ENCODE data around the gene FBN1.

Gene FBN1

DNA sequence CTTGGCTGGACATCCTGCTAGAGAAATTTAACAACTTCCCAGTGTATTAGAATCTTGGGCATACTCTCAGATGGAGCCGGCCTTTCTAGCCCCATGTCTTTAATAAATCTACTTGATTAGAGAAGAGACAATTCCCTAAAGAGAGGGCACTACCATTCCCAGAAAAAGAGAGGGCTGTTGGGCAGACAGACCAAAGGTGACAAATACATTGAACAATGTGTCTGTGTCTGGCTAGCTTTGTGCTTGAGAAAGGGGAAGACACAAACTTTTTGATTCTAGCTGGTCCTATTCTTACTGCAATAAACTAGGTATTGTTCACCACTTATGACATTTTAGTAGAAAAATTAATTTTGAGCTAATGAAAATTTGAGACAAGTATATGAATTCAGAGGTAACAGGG lies 256.6 kb downstream of the FBN1 start:
- no peak for TF ChIP-seq Cebpa-rat (IDR thresholded peaks at IDR 0.05)
- Histone ChIP-seq H3K27me3 (no peaks in the 10 kb centered on the region), H3K9ac (no peak overlapping the region), H3K4me2 (no peak overlapping the region), H3K27ac (no peak overlapping the region), H3K36me3 (no peaks in the 10 kb centered on the region), H3K4me1 (peaks cover 13% of the 10 kb centered on the region), H4K20me1 (no peaks in the 10 kb centered on the region), H3K4me3 (no peak overlapping the region), H3K9me3 (no peaks in the 10 kb centered on the region)

DNA sequence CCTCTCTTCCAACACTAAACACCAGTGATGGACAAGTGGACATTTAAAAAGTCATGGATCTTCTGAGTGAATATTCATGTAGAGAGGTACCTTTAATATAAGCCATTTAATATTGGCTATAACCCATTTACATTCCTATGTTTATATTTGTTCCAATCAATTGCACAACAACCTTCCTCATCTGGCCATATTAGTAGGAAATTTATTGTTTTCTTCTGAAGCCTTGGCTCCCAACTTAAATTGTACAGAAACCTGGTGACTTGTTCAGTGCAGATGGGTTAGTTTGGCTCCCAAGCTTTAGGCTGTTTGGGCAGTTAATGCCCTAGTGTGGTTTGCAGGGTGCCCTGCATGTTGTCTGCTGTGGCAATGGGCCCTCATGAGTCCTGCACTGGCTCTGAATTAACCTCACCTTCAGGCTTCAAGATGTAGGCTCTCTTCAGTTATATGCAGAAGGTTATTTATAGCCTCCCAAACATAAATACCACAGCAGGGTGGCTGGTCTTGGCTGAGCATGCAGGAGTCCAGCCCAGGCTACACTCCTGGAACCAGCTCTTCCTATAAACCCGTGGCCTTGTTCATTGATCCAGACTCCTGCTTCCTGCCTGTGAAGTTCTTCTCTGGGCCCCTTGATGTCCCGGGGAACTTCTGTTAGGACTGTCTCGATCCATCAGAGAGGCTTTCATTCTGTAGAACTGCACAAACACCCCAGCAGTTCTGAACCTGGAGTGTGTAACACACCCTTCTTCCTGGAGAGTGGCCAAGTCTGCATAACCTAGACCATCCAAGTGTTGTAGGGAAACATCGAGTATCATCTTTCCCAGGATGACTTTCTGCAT lies 257.3 kb downstream of the FBN1 start:
- Histone ChIP-seq H3K4me3 (no peak overlapping the region), H3K4me1 (peaks cover 15% of the 10 kb centered on the region), H3K9me3 (no peaks in the 10 kb centered on the region), H3K9ac (no peak overlapping the region), H3K4me2 (no peak overlapping the region), H3K27me3 (no peaks in the 10 kb centered on the region), H3K36me3 (no peaks in the 10 kb centered on the region), H3K27ac (no peak overlapping the region), H4K20me1 (no peaks in the 10 kb centered on the region)
- TF ChIP-seq Cebpa-rat (IDR thresholded peaks at IDR 0.05) = no peak

DNA sequence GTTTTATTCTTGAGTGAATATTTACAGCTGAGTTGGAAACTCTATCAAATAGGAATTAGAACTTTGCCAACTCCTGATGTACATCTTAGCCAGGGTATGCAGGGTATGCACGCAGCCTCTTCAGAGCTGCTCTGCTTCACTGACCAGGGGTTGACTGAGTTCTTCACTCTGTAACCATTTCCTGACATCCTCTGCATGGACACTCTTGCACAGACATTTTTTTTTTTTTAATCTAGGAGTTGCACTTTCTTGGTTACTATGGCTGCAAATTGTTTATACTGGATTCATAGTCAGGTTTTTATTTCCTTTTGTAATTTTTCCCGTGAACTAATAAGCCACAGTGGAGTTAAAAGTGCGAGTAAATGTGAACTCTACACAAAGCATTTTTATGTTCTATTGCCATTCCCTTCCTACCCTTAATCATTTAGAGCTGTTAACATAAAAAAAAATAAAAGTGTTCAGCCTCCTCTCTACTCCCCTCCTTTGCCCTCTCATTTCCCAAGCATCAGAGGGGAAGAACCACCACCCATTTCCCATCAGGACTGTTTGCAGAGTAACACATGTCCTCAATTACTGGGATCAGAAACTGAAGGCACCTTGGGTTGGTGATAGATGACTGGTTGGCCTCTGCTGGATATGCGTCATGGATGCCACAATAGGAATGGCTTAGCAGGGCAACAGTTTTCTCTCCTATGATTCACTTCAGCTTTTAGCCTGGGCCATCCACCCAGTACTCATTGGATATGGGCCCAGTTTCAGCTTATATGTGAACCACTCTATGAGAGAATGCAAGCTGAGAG lies 260.3 kb downstream of the FBN1 start:
- Histone ChIP-seq H3K4me2 (peak overlapping the region; percentile 17; the same call in 1 of the 2 replicates), H3K27me3 (no peaks in the 10 kb centered on the region), H3K4me1 (peaks cover 32% of the 10 kb centered on the region), H3K4me3 (no peak overlapping the region), H3K27ac (no peak overlapping the region), H4K20me1 (no peaks in the 10 kb centered on the region), H3K9ac (no peak overlapping the region), H3K36me3 (no peaks in the 10 kb centered on the region), H3K9me3 (no peaks in the 10 kb centered on the region)
- TF ChIP-seq Cebpa-rat (IDR thresholded peaks at IDR 0.05) = no peak

DNA sequence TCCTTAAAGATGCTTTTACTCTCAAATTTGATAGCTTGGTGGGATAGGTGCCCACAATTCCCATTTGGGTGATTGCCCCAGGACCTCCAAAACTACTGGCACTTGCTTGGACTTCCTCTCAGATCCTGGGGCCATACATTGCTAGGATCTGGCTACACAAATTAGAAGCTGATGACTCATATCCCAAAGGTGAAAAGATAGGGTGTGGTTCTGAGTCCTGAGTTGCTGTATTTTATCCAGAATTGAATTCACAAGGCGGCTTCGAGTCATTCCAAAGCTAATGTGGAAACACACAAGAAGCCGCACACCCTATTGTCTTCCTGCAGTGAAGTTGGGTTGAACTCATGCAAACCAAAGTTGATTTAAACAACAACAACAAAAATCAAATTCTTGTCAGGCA lies 260.9 kb downstream of the FBN1 start:
- H3K4me3 ChIP-seq = no peak overlapping the region

DNA sequence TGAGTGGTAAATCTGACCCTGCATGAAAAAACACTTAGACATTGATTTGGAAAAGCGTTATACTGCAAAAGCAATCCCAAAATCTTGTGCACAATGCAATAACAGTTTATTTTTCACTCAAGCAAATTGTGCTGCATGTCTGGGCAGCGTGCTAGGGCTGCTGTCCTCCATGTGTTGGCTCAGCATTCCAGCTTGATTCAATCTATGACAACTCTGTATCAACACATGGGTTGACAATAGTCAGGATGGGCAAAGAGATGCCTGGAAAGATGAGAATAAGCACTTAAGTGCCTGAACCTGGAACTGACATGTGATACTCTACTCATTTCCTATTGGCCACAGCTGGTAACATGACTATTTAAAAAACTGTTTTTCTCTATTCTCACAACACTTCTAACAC lies 262.5 kb downstream of the FBN1 start:
- Histone ChIP-seq H3K9me3 (0 out of 2 replicates have a peak, but pooled peaks cover under 1% of the 10 kb centered on the region), H3K27ac (no peak overlapping the region), H3K36me3 (no peaks in the 10 kb centered on the region), H3K9ac (no peak overlapping the region), H3K4me2 (peak overlapping the region; percentile 54; the same call in 1 of the 2 replicates), H3K27me3 (no peaks in the 10 kb centered on the region), H4K20me1 (no peaks in the 10 kb centered on the region), H3K4me3 (no peak overlapping the region), H3K4me1 (peaks cover 32% of the 10 kb centered on the region)
- no peak for TF ChIP-seq Cebpa-rat (IDR thresholded peaks at IDR 0.05)

More for the DNA sequence above, 260.9 kb downstream of the FBN1 start:
- H3K9ac ChIP-seq = no peak overlapping the region
- H3K36me3 ChIP-seq = no peaks in the 10 kb centered on the region
- H3K27ac ChIP-seq = no peak overlapping the region
- no peak for TF ChIP-seq Cebpa-rat (IDR thresholded peaks at IDR 0.05)
- no peaks in the 10 kb centered on the region for H4K20me1 ChIP-seq
- peaks cover 32% of the 10 kb centered on the region for H3K4me1 ChIP-seq
- H3K27me3 ChIP-seq = no peaks in the 10 kb centered on the region
- H3K9me3 ChIP-seq = no peaks in the 10 kb centered on the region
- peak overlapping the region; percentile 17; the same call in 1 of the 2 replicates for H3K4me2 ChIP-seq

DNA sequence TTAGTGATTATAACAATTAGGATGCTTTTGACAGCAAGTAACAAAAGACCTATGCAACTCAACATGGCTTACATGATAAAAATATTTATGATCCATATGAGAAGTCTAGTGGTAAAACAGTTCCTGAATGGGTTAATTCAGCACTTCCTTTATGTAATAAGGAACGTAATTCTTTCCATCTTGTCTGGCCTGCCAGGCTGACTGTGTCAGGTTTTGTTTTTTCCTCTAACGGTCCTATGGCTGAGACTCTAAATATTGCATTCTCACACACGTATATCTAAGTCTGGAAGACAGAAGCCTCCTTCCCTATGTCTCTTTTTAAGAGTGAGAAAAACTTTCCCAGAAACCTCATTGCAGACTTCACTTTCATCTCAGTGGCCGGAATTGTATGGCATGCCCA lies 263.6 kb downstream of the FBN1 start:
- Histone ChIP-seq H3K4me1 (peaks cover 32% of the 10 kb centered on the region), H4K20me1 (no peaks in the 10 kb centered on the region), H3K9ac (no peak overlapping the region), H3K27me3 (no peaks in the 10 kb centered on the region), H3K36me3 (no peaks in the 10 kb centered on the region), H3K27ac (no peak overlapping the region), H3K4me2 (peak overlapping the region; percentile 54), H3K4me3 (no peak overlapping the region), H3K9me3 (peaks cover 12% of the 10 kb centered on the region)
- no peak for TF ChIP-seq Cebpa-rat (IDR thresholded peaks at IDR 0.05)

DNA sequence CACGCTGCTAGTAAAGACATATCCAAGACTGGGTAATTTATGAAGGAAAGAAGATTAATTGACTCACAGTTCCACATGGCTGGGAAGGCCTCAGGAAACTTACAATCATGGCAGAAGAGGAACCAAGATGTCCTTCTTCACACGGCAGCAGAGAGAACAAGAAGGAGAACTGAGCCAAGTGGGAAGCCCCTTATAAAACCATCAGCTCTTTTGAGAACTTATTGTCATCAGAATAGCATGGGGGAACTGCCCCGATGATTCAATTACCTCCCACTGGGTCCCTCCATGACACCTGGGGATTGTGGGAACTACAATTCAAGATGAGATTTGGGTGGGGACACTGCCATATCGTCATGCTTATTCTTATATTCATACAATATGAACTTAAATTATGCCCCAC lies 265.3 kb downstream of the FBN1 start:
- Histone ChIP-seq H3K27ac (no peak overlapping the region), H3K4me1 (peaks cover 26% of the 10 kb centered on the region), H3K9ac (no peak overlapping the region), H3K4me2 (no peak overlapping the region), H3K4me3 (no peak overlapping the region), H3K9me3 (peaks cover 28% of the 10 kb centered on the region), H3K36me3 (no peaks in the 10 kb centered on the region), H3K27me3 (no peaks in the 10 kb centered on the region), H4K20me1 (no peaks in the 10 kb centered on the region)
- no peak for TF ChIP-seq Cebpa-rat (IDR thresholded peaks at IDR 0.05)

DNA sequence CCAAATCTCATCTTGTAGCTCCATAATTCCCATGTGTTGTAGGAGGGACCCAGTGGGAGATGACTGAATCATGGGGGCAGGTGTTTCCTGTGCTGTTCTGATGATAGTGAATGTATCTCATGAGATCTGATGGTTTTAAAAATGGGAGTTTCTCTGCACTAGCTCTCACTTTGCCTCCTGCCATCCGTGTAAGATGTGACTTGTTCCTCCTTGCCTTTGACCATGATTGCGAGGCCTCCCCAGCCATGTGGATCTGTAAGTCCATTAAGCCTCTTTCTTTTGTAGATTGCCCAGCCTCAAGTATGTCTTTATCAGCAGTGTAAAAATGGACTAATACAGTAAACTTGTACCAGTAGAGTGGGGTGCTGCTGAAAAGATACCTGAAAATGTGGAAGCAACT lies 269.7 kb downstream of the FBN1 start:
- Histone ChIP-seq H3K4me3 (no peak overlapping the region), H3K9ac (no peak overlapping the region), H3K4me2 (no peak overlapping the region), H3K27ac (no peak overlapping the region), H3K27me3 (no peaks in the 10 kb centered on the region), H3K36me3 (no peaks in the 10 kb centered on the region), H4K20me1 (no peaks in the 10 kb centered on the region), H3K9me3 (peaks cover 32% of the 10 kb centered on the region), H3K4me1 (no peaks in the 10 kb centered on the region)
- TF ChIP-seq Cebpa-rat (IDR thresholded peaks at IDR 0.05) = no peak

DNA sequence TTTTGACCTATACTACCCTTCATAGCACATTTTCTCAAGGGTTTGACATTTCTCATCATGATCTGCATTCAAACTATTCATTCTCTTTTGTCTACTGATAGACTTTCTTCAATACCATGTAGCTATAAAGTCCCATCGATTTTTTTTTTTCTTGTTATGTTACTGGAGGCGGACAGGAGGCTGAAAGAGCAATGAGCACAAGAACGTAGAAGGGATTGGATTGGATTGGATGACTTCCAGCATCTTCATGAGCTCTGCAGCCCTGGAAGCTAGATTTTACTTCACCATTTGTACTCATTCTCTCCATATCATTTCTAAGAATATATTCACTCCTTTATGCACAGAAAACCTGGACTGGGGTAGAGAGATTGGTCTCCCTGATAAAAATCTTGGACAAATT lies 271.0 kb downstream of the FBN1 start:
- no peaks in the 10 kb centered on the region for H3K4me1 ChIP-seq
- no peak overlapping the region for H3K9ac ChIP-seq
- H3K27me3 ChIP-seq = no peaks in the 10 kb centered on the region
- no peak overlapping the region for H3K27ac ChIP-seq
- H3K36me3 ChIP-seq = no peaks in the 10 kb centered on the region
- H3K9me3 ChIP-seq = peaks cover 32% of the 10 kb centered on the region
- H3K4me3 ChIP-seq = no peak overlapping the region
- no peak overlapping the region for H3K4me2 ChIP-seq
- no peaks in the 10 kb centered on the region for H4K20me1 ChIP-seq
- no peak for TF ChIP-seq Cebpa-rat (IDR thresholded peaks at IDR 0.05)

Data from BLaER1 (cell line).